SU-DHL-6 (cell line): Measurements from ENCODE around the gene MRPL39.

Experiments used
- EZH2phosphoT487 ChIP-seq: fragments of 200-600 bp; sonication (generic), shearing (Covaris generic); conservative IDR thresholded peaks from 2 replicates; pipeline ENCODE4 v1.6.1; 2018; ENCODE audit warnings: mild to moderate bottlenecking, antibody characterized with exemption, low read length, moderate library complexity, mixed read lengths
- TF ChIP-seq, protein P1 (sequence below): fragments of 200-600 bp; sonication (generic); IDR thresholded peaks from one replicate; pipeline ENCODE4 v1.5.1; 2017; ENCODE audit warnings: antibody characterized with exemption, mild to moderate bottlenecking, low read length, moderate library complexity; ENCODE audit not compliant: insufficient read depth, poor library complexity, severe bottlenecking

DNA sequence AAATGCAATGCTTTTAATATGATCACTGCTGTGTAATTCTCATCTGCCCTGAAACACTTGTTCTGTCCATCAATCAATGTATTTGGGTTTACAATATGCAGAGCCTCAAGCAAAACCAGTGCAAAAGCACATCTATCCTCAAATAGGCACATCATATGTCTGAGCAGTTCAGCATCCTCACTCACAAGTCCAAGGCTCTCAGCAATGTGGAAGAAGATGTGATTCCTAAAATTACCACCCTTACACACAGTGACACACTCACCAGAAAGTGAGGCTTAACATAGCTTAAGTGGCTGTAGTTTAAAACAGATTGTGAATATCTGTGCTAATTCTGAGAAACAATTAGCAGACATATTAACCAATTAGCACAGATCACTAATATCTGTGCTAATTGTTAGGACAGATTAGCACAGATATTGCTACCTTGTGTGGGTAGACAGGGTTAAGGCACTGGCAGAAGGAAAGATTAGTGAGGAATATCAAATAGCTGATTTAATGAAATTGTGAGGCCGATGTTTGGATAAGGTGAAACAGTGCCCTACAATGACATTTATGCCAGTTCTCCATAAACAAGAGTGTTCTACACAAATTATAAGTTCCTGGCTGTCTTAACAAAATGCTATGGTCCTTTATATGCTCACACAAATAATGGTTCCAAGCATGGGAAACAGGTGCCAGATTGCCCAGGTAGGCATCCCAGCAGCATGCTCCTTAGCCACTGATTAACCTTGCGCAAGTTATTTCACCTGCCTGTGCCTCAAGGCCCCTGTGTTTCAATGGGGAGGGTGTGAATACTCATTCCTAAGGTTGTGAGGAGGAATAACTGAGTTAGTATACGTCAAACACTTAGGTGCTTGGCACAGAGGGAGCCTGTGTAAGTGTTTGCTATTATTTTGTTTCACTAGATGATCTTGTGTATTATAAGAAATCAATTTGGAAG lies 41.7 kb downstream of the MRPL39 start:
- TF ChIP-seq, protein P1, sequence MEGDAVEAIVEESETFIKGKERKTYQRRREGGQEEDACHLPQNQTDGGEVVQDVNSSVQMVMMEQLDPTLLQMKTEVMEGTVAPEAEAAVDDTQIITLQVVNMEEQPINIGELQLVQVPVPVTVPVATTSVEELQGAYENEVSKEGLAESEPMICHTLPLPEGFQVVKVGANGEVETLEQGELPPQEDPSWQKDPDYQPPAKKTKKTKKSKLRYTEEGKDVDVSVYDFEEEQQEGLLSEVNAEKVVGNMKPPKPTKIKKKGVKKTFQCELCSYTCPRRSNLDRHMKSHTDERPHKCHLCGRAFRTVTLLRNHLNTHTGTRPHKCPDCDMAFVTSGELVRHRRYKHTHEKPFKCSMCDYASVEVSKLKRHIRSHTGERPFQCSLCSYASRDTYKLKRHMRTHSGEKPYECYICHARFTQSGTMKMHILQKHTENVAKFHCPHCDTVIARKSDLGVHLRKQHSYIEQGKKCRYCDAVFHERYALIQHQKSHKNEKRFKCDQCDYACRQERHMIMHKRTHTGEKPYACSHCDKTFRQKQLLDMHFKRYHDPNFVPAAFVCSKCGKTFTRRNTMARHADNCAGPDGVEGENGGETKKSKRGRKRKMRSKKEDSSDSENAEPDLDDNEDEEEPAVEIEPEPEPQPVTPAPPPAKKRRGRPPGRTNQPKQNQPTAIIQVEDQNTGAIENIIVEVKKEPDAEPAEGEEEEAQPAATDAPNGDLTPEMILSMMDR: no peak
- TF ChIP-seq EZH2phosphoT487: no peak
